SJSA1 (cell line): ENCODE data around the gene PDLIM7. TPM values are rescaled to one million over a fixed set of nuclear protein-coding genes. Genes with fewer than 3 reads are reported as not detected.

Source experiments
- DNase-seq, 2 experiments: peaks; one replicate each; pipeline ENCODE4 v3.0.0-alpha.2; 2015 to 2020; ENCODE audit warnings: low spot score in 2 of 2, low read depth in 1 of 2
- H3K27ac ChIP-seq: fragments of 250-450 bp; sonication (Bioruptor Pico); 2 replicates; pipeline ENCODE4 v1.5.1; 2020; ENCODE audit warnings: mild to moderate bottlenecking, moderate library complexity
- H3K27me3 ChIP-seq: fragments of 250-450 bp; sonication (Bioruptor Pico); replicated peaks from 2 replicates; pipeline ENCODE4 v1.5.1; 2020; ENCODE audit warnings: mild to moderate bottlenecking, moderate library complexity
- H3K36me3 ChIP-seq: fragments of 250-450 bp; sonication (Bioruptor Pico); 2 replicates; pipeline ENCODE4 v1.5.1; 2020; ENCODE audit warnings: mild to moderate bottlenecking
- H3K4me1 ChIP-seq: fragments of 250-450 bp; sonication (Bioruptor Pico); replicated peaks from 2 replicates; pipeline ENCODE4 v1.6.1; 2021; ENCODE audit warnings: mild to moderate bottlenecking
- H3K4me3 ChIP-seq: fragments of 250-450 bp; sonication (Bioruptor Pico); 2 replicates; pipeline ENCODE4 v1.5.1; 2020; ENCODE audit warnings: mild to moderate bottlenecking
- H3K9me3 ChIP-seq: fragments of 250-450 bp; sonication (Bioruptor Pico); replicated peaks from 2 replicates; pipeline ENCODE4 v1.5.1; 2020; ENCODE audit warnings: mild to moderate bottlenecking
- total RNA-seq: library from RNA; depleted of rRNA; stranded (reverse); fragments of >200 nt; shearing (Covaris generic); gene quantifications from 2 replicates; pipeline ENCODE4 v1.2.3, GENCODE V29; 2014; rRNA removed

The PDLIM7 gene
- total RNA-seq, 1 experiment from 2014 or later, result 274 TPM

DNA sequence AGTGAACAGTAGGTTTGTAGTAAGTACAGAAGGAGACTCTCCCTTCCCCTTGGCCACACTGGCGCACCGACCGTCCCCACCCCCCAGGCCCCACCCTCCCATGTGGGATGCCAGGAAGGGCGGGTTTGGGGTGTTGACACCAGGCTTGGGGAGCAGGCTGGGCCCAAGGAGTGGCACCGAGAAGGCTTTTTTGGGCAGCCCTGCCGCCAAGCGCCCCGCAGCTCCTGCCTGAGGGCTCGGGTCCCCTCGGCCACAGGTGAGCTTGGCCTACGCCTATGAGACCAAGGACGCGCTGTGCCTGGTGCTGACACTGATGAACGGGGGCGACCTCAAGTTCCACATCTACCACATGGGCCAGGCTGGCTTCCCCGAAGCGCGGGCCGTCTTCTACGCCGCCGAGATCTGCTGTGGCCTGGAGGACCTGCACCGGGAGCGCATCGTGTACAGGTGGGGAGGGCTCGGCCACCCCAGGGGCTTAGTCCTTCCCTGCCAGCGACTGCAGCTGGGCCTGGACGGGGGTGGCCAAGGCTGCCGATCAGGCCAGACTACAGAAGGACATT lies 63.7 kb downstream of the PDLIM7 start:
- no peak for DNase-seq
- Histone ChIP-seq H3K9me3 (no peaks in the 10 kb centered on the region), H3K4me3 (no peak overlapping the region), H3K36me3 (peaks cover 87% of the 10 kb centered on the region), H3K27me3 (no peaks in the 10 kb centered on the region), H3K4me1 (no peaks in the 10 kb centered on the region), H3K27ac (no peak overlapping the region)

Other genes with a start within 250 kb of the PDLIM7 start
- 37.6 and 56.2 TPM in 2 replicates for gene RAB24, start 193.9 kb downstream of the PDLIM7 start, total RNA-seq
- gene PRELID1, start 193.8 kb downstream of the PDLIM7 start, total RNA-seq, result 456 and 457 TPM in 2 replicates
- 121 and 296 TPM in 2 replicates for gene MXD3, start 185.7 kb downstream of the PDLIM7 start, total RNA-seq
- 360 and 397 TPM in 2 replicates for gene LMAN2, start 145.9 kb downstream of the PDLIM7 start, total RNA-seq
- gene RGS14, start 139.7 kb downstream of the PDLIM7 start, total RNA-seq, result 1.6 TPM in 1 of 2 replicates, not detected in the other
- gene SLC34A1, start 113.2 kb downstream of the PDLIM7 start, total RNA-seq, result not detected in 2 replicates
- not detected in 2 replicates for gene PFN3, start 96.9 kb downstream of the PDLIM7 start, total RNA-seq
- 0.74 and 3.9 TPM in 2 replicates for gene F12, start 88.0 kb downstream of the PDLIM7 start, total RNA-seq
- gene GRK6, start 70.9 kb downstream of the PDLIM7 start, total RNA-seq, result 103 and 113 TPM in 2 replicates
- 7.4 and 12.6 TPM in 2 replicates for gene PRR7, start 50.8 kb downstream of the PDLIM7 start, total RNA-seq
- gene DBN1, start 24.0 kb downstream of the PDLIM7 start, total RNA-seq, result 147 and 149 TPM in 2 replicates
- 1.8 and 4.2 TPM in 2 replicates for gene DOK3, start 12.2 kb upstream of the PDLIM7 start, total RNA-seq
- 131 and 150 TPM in 2 replicates for gene DDX41, start 19.4 kb upstream of the PDLIM7 start, total RNA-seq
- gene FAM193B, start 57.0 kb upstream of the PDLIM7 start, total RNA-seq, result 24.9 and 29.9 TPM in 2 replicates
- gene TMED9, start 94.6 kb upstream of the PDLIM7 start, total RNA-seq, result 141 and 148 TPM in 2 replicates
- 37.9 and 53.0 TPM in 2 replicates for gene B4GALT7, start 102.5 kb upstream of the PDLIM7 start, total RNA-seq